H9 (cell line): Measurements from ENCODE around the gene TNPO2. TPM values are rescaled to one million over a fixed set of nuclear protein-coding genes. Genes with fewer than 3 reads are reported as not detected.

Experiments
- DNase-seq: peaks from one replicate; pipeline ENCODE4 v3.0.0-alpha.2; 2017
- H2AFZ ChIP-seq: one replicate; pipeline ENCODE4 v1.6.1; 2013; ENCODE audit warnings: mild to moderate bottlenecking, low read length, control low read depth, moderate library complexity
- H2AK5ac ChIP-seq: 2 replicates; pipeline ENCODE4 v1.6.1; 2013; ENCODE audit warnings: low read length, control low read depth, mixed read lengths; ENCODE audit not compliant: insufficient read length
- H2BK120ac ChIP-seq: one replicate; pipeline ENCODE4 v1.6.1; 2013; ENCODE audit warnings: low read depth, mild to moderate bottlenecking, low read length, control low read depth, inconsistent platforms; ENCODE audit not compliant: poor library complexity, severe bottlenecking
- H2BK12ac ChIP-seq: 2 replicates; pipeline ENCODE4 v1.6.1; 2013; ENCODE audit warnings: low read length, control low read depth, mixed read lengths, low read depth; ENCODE audit not compliant: insufficient read length
- H2BK15ac ChIP-seq: 2 replicates; pipeline ENCODE4 v1.6.1; 2013; ENCODE audit warnings: low read depth, low read length, control low read depth
- H2BK20ac ChIP-seq: one replicate; pipeline ENCODE4 v1.6.1; 2013; ENCODE audit warnings: low read depth, mild to moderate bottlenecking, low read length, control low read depth, inconsistent platforms; ENCODE audit not compliant: poor library complexity, severe bottlenecking
- H2BK5ac ChIP-seq: 2 replicates; pipeline ENCODE4 v1.6.1; 2013; ENCODE audit warnings: low read length, control low read depth, mixed read lengths; ENCODE audit not compliant: insufficient read length
- H3K14ac ChIP-seq: 2 replicates; pipeline ENCODE4 v1.6.1; 2013; ENCODE audit warnings: low read length, control low read depth; ENCODE audit not compliant: insufficient read depth
- H3K18ac ChIP-seq: 2 replicates; pipeline ENCODE4 v1.6.1; 2013; ENCODE audit warnings: low read depth, mild to moderate bottlenecking, mixed read lengths, low read length, control low read depth; ENCODE audit not compliant: insufficient read length
- H3K23ac ChIP-seq: 2 replicates; pipeline ENCODE4 v1.6.1; 2013; ENCODE audit warnings: low read length, control low read depth, mixed read lengths, low read depth; ENCODE audit not compliant: insufficient read length
- H3K23me2 ChIP-seq: 2 replicates; pipeline ENCODE4 v1.6.1; 2013; ENCODE audit warnings: low read depth, mild to moderate bottlenecking, mixed read lengths, low read length, control low read depth; ENCODE audit not compliant: insufficient read length, poor library complexity, severe bottlenecking
- H3K27ac ChIP-seq: 2 replicates; pipeline ENCODE4 v1.5.1; 2013; ENCODE audit warnings: low read length, control low read depth, mixed read lengths, low read depth; ENCODE audit not compliant: insufficient read length
- H3K27me3 ChIP-seq: 2 replicates; pipeline ENCODE4 v1.6.1; 2013; ENCODE audit warnings: low read length, control low read depth, inconsistent platforms; ENCODE audit not compliant: insufficient read depth
- H3K4ac ChIP-seq: 2 replicates; pipeline ENCODE4 v1.6.1; 2013; ENCODE audit warnings: low read depth, mild to moderate bottlenecking, control low read depth, inconsistent platforms, low read length, moderate library complexity
- H3K4me1 ChIP-seq: 2 replicates; pipeline ENCODE4 v1.6.1; 2013; ENCODE audit warnings: low read length, control low read depth, inconsistent platforms; ENCODE audit not compliant: insufficient read depth
- H3K4me2 ChIP-seq: 2 replicates; pipeline ENCODE4 v1.6.1; 2013; ENCODE audit warnings: low read length, control low read depth, mixed read lengths; ENCODE audit not compliant: insufficient read length, insufficient read depth
- H3K56ac ChIP-seq: 2 replicates; pipeline ENCODE4 v1.6.1; 2013; ENCODE audit warnings: low read depth, mild to moderate bottlenecking, mixed read lengths, low read length, control low read depth; ENCODE audit not compliant: insufficient read length
- H3K79me1 ChIP-seq: 2 replicates; pipeline ENCODE4 v1.6.1; 2013; ENCODE audit warnings: low read depth, mild to moderate bottlenecking, moderate library complexity, low read length, control low read depth, inconsistent platforms; ENCODE audit not compliant: insufficient read depth, poor library complexity, severe bottlenecking
- H3K79me2 ChIP-seq: 2 replicates; pipeline ENCODE4 v1.6.1; 2013; ENCODE audit warnings: low read length, control low read depth, inconsistent platforms; ENCODE audit not compliant: insufficient read depth
- H3K9ac ChIP-seq: 2 replicates; pipeline ENCODE4 v1.6.1; 2013; ENCODE audit warnings: low read length, control low read depth, mixed read lengths; ENCODE audit not compliant: insufficient read length; ENCODE audit errors: extremely low read depth
- H3K9me3 ChIP-seq: one replicate; pipeline ENCODE4 v1.6.1; 2013; ENCODE audit warnings: low read depth, low read length, inconsistent platforms; ENCODE audit not compliant: control insufficient read depth
- H3T11ph ChIP-seq: one replicate; pipeline ENCODE4 v1.6.1; 2013; ENCODE audit warnings: mild to moderate bottlenecking, low read length, control low read depth, inconsistent platforms
- H4K20me1 ChIP-seq: one replicate; pipeline ENCODE4 v1.6.1; 2013; ENCODE audit not compliant: control insufficient read depth, insufficient read length, insufficient read depth
- H4K5ac ChIP-seq: 2 replicates; pipeline ENCODE4 v1.6.1; 2013; ENCODE audit warnings: low read depth, mild to moderate bottlenecking, mixed read lengths, low read length, control low read depth; ENCODE audit not compliant: insufficient read length
- H4K8ac ChIP-seq: replicated peaks from 2 replicates; pipeline ENCODE4 v1.6.1; 2013; ENCODE audit warnings: low read length, control low read depth, mixed read lengths, low read depth; ENCODE audit not compliant: insufficient read length
- H4K91ac ChIP-seq: 2 replicates; pipeline ENCODE4 v1.6.1; 2013; ENCODE audit warnings: low read depth, mild to moderate bottlenecking, moderate library complexity, mixed read lengths, low read length, control low read depth; ENCODE audit not compliant: insufficient read length
- H3K27ac Mint-ChIP-seq, 3 experiments: 2 replicates in 2 of 3; 3 replicates in 1 of 3; pipeline ENCODE4 v1.8.0; 2020 to 2021; ENCODE audit warnings: mixed read lengths in 3 of 3, mild to moderate bottlenecking in 1 of 3, moderate library complexity in 1 of 3
- H3K27me3 Mint-ChIP-seq: 2 replicates; pipeline ENCODE4 v1.8.0; 2021; ENCODE audit warnings: low read depth, mild to moderate bottlenecking, moderate library complexity, mixed read lengths
- H3K36me3 Mint-ChIP-seq, 3 experiments: 2 replicates in 2 of 3; 3 replicates in 1 of 3; pipeline ENCODE4 v1.8.0; 2020 to 2021; ENCODE audit warnings: low read depth in 3 of 3, mixed read lengths in 3 of 3; ENCODE audit not compliant: insufficient read depth in 1 of 3
- H3K4me1 Mint-ChIP-seq, 2 experiments: 2 replicates each; pipeline ENCODE4 v1.8.0; 2020; ENCODE audit warnings: mixed read lengths in 2 of 2
- H3K4me3 Mint-ChIP-seq, 2 experiments: 2 replicates in 1 of 2; 3 replicates in 1 of 2; pipeline ENCODE4 v1.8.0; 2020 to 2021; ENCODE audit warnings: mild to moderate bottlenecking in 2 of 2, mixed read lengths in 2 of 2, moderate library complexity in 1 of 2
- H3K9me3 Mint-ChIP-seq, 2 experiments: 2 replicates in 1 of 2; 3 replicates in 1 of 2; pipeline ENCODE4 v1.8.0; 2020; ENCODE audit warnings: mild to moderate bottlenecking in 2 of 2, mixed read lengths in 2 of 2, moderate library complexity in 1 of 2
- CTCF ChIP-seq: fragments of 200-600 bp; sonication (generic); conservative IDR thresholded peaks from 3 replicates; pipeline ENCODE4 v1.8.0; 2021; ENCODE audit warnings: antibody characterized with exemption, mild to moderate bottlenecking
- WGBS: extraction: QIAGEN DNeasy Blood & Tissue Kit; methylation state at CpG from one replicate; pipeline ENCODE4 v1.1.7; 2013; ENCODE audit warnings: missing lambda C conversion rate, low lambda C conversion rate, mixed read lengths; ENCODE audit not compliant: insufficient read length; ENCODE audit errors: extremely low coverage; 5-methylcytosine and 5-hydroxymethylcytosine counted together
- total RNA-seq: library from RNA; stranded (reverse); gene quantifications from 2 replicates; pipeline ENCODE4 v1.2.1, GENCODE V29; 2021

The TNPO2 gene
- total RNA-seq, 1 experiment from 2014 or later, result 159 TPM

DNA sequence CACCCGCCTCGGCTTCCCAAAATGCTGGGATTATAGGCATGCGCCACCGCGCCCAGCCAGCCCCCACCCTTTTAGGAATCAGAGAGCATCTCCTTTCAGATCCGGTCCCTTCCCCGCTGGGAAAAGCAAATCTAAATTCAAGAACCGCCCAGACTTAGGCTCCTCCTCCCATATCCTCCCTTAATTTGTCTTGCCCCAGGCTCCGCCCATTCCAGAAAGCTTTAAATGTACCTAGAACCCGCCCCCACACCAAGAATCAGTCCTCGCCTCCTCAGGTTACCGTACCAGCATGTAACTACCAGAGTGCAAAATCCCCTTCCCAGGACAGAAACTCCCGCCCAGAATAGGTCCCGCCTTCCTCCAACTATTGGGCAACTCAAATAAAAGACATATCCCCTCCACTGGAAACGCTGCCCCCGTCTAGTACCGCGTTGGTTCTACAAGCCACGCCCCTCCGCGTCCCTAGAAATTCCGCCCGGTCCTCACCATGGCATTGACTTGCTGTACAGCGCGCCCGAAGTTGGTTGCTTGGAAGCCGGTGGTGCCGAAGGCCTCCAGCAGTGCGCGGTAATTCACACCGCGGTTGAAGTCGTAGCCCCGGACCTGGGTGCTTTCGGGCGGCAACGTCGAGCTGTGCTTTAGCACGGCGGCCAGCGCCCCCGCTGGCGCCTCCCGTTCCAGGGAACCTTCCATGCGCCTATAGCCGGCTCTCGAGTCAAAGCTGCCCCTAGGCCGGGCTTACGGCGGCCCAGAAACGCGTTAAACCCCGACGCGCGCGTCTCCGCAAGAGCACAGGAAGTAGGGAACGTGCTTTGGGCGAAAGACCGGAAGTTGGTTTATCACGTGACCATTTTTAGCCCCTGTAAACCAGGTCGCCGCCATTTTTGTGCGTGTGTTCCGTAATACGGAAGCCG is 42.4 kb downstream of the TNPO2 start, which contains the start of gene DHPS:
Gene DHPS (minus strand): TSS at position 807 of the 914 bp plus-strand sequence. CDS start 114 bp downstream, at position 693.
- Histone ChIP-seq H2BK120ac (peak within 1 kb of the TSS; percentile 72), H3K9me3 (no peaks in the 10 kb centered on the region), H3K27ac (peak within 1 kb of the TSS; percentile 81), H3K4me2 (peak within 1 kb of the TSS; percentile 50), H3K23ac (no peak within 1 kb of the TSS), H2BK12ac (peak within 1 kb of the TSS; percentile 9), H3T11ph (no peak within 1 kb of the TSS), H3K23me2 (no peaks in the 10 kb centered on the region), H3K79me2 (no peaks in the 10 kb centered on the region), H3K4me1 (no peaks in the 10 kb centered on the region), H3K18ac (peak within 1 kb of the TSS; percentile 89), H4K91ac (no peak within 1 kb of the TSS), H3K27me3 (no peaks in the 10 kb centered on the region), H3K14ac (peak within 1 kb of the TSS; percentile 96), H2BK15ac (no peak within 1 kb of the TSS), H3K4ac (no peak within 1 kb of the TSS; the same call in 1 of the 2 replicates), H4K20me1 (no peaks in the 10 kb centered on the region), H3K56ac (no peak within 1 kb of the TSS), H2AFZ (no peak within 1 kb of the TSS), H2BK5ac (no peak within 1 kb of the TSS), H2AK5ac (no peak within 1 kb of the TSS), H3K9ac (peak within 1 kb of the TSS; percentile 83), H4K8ac (no peak within 1 kb of the TSS), H3K79me1 (no peaks in the 10 kb centered on the region), H2BK20ac (no peak within 1 kb of the TSS), H4K5ac (peak within 1 kb of the TSS; percentile 69)
- no peaks in the 10 kb centered on the region; the same call in 1 of the 2 replicates for H3K27me3 Mint-ChIP-seq
- H3K9me3 Mint-ChIP-seq, result peaks cover 0 to 2% of the 10 kb centered on the region in 2 experiments; a peak in 1 of 5 replicates
- no CpG with 5 or more reads among the region's 68 CpGs for WGBS
- no peak for TF ChIP-seq CTCF
- DNase-seq, result peak; percentile 98
- peak within 1 kb of the TSS; percentile 96 to 99 (median 99) for H3K27ac Mint-ChIP-seq
- peak within 1 kb of the TSS; percentile 93 to 97 for H3K4me3 Mint-ChIP-seq
- H3K36me3 Mint-ChIP-seq, result peaks cover 15 to 41% (median 30%) of the 10 kb centered on the region in 3 experiments
- H3K4me1 Mint-ChIP-seq, result peaks cover 2 to 14% of the 10 kb centered on the region in 2 experiments; a peak in 3 of 4 replicates
